Measurements from ENCODE around the gene TMEM50A. TPM values are rescaled to one million over a fixed set of nuclear protein-coding genes. Genes with fewer than 3 reads are reported as not detected.
A peak's percentile ranks its signal among the peaks of the same experiment; 100 is the strongest.
"Not testable (repeated sequence)": the region's sequence is repeated elsewhere in the genome, so short reads cannot be mapped to it uniquely, and the experiment has no call there.

TMEM50A gene
- 10 to 100 TPM; 22.2 to 43.1 (median 36.4) TPM for total RNA-seq
- long read RNA-seq, transcript TMEM50A-201 (7 exons, 2,683 nt), result major isoform, 18 of 19 reads
- long read RNA-seq, partial matches to known transcripts, result 0 of 19 reads
- long read RNA-seq, other reads (novel, unspliced or antisense), result 1 of 19 reads

GRCh38 chr1:25338188-25338981, at the start of gene TMEM50A:
Gene TMEM50A (plus strand): TSS chr1:25338334. CDS start chr1:25340487, 2,153 bp downstream.
- H3K27ac ChIP-seq, result peak within 1 kb of the TSS; percentile 91 to 97 (median 94)

DNA sequence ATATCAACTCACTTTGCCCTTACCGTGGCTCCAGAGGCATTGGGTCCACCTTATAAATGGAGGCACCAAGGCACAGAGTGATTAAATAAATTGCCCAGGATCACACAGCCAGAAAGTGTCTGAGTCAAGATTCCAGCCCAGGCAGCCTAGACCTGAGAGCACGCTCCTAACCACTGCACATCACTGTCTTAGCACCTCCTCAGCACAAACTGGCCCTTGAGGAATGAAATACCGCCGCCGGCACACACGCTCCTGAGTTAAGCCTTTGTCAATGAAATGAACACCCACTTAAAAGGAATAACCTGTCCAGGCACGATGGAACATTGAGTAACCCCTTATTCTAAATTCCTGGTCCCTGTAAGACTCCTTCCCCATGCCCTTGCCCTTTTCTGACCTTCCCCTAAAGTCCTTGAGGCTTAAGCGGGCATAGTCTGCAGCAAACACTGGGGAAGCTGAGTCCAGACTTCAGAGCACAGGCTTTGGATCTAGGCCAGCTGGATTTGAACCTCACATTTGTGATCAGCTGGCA, 49.5 kb upstream of the TMEM50A start:
- H3K9me3 ChIP-seq; DNase-seq; intact Hi-C loops (cut with DNase I); H3K27me3 ChIP-seq; H3K36me3 ChIP-seq; H3K4me3 ChIP-seq; H3K4me1 ChIP-seq; H3K27ac ChIP-seq; ATAC-seq: not testable (repeated sequence)
- WGBS (ENCODE audit: insufficient coverage, low coverage, low lambda C conversion rate, missing lambda C conversion rate), result 100% methylated on average over 1 of the region's 8 CpGs

More at GRCh38 chr1:25338188-25338981, at the start of gene TMEM50A:
- H3K27me3 ChIP-seq, result no peaks in the 10 kb centered on the region
- TF ChIP-seq CTCF (IDR thresholded peaks at IDR 0.05), result no peak
- TF ChIP-seq POLR2A (IDR thresholded peaks at IDR 0.05), result peak; percentile 64
- DNase-seq (peak; percentile 89 to 92 (median 90)), ATAC-seq (peak; percentile 89 to 94 (median 92))
- peaks cover 0 to 5% (median 0%) of the 10 kb centered on the region in 4 donors for H3K36me3 ChIP-seq
- 0% methylated on average over 18 of the region's 75 CpGs for WGBS (ENCODE audit: insufficient coverage, low coverage, low lambda C conversion rate, missing lambda C conversion rate)
- intact Hi-C loops (cut with DNase I), result no loop called here
- H3K9me3 ChIP-seq, result no peaks in the 10 kb centered on the region
- H3K4me1 ChIP-seq, result peaks cover 0 to 17% (median 5%) of the 10 kb centered on the region in 4 donors
- peak within 1 kb of the TSS; percentile 92 to 95 (median 93) for H3K4me3 ChIP-seq

DNA sequence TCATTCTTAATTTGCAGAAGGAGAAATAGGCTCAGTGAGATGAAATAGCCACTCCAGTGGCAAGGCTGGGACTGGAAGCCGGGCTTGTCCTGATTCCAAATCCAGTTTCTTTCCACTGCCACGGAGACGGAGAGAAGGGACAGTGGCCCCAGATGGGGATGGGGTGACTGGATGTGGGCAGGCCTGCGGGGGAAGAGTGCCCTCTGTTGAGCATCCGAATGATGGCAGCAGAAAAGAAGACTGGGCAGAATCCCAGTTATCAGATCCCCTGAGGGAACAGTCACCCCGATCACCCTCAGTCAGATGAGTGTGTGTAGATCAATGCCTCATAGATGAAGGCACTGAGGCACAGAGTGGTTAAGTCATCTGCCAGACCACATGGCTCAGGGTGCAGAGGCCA, 48.1 kb upstream of the TMEM50A start:
- H3K27ac ChIP-seq; H3K36me3 ChIP-seq; H3K4me1 ChIP-seq; H3K9me3 ChIP-seq; H3K27me3 ChIP-seq; H3K4me3 ChIP-seq; DNase-seq; intact Hi-C loops (cut with DNase I): not testable (repeated sequence)
- WGBS (ENCODE audit: insufficient coverage, low coverage, low lambda C conversion rate, missing lambda C conversion rate), result no CpG with 5 or more reads among the region's 6 CpGs
- peak in 1 of 4 donors; percentile 28 for TF ChIP-seq CTCF (IDR thresholded peaks at IDR 0.05)
- peak; percentile 87 to 90 (median 88) for ATAC-seq

DNA sequence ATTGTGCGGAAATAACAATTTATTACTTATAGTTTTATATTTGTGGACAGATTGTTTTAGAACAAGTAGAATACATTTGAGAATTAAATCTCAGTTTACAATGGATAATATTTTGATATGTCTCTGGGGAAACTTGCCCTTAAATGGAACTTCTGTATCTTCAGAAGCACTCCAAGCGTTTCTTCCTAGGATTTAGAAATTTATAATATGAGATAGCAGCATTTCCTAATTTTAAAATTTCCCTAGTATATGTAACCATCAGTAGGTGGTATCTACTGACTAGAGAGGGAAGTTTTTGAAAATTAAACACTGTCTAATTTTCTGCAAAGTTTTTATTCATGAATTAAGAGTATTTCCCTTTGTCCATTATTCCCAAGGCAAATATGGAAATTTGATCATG, 44.7 kb upstream of the TMEM50A start:
- intact Hi-C loops (cut with DNase I); H3K4me1 ChIP-seq; H3K27me3 ChIP-seq; H3K4me3 ChIP-seq; H3K9me3 ChIP-seq; H3K36me3 ChIP-seq; ATAC-seq; H3K27ac ChIP-seq; DNase-seq: not testable (repeated sequence)
- WGBS (ENCODE audit: insufficient coverage, low coverage, low lambda C conversion rate, missing lambda C conversion rate), result 82% methylated on average over 2 of the region's 2 CpGs

GRCh38 chr1:25294889-25295826, 43.0 kb upstream of the TMEM50A start:
- H3K27me3 ChIP-seq; DNase-seq; H3K4me3 ChIP-seq; intact Hi-C loops (cut with DNase I); H3K36me3 ChIP-seq; H3K4me1 ChIP-seq; H3K27ac ChIP-seq; H3K9me3 ChIP-seq: not testable (repeated sequence)
- WGBS (ENCODE audit: insufficient coverage, low coverage, low lambda C conversion rate, missing lambda C conversion rate), result 77% methylated on average over 3 of the region's 14 CpGs
- peak in 2 of 4 donors; percentile 36 to 41 for ATAC-seq

DNA sequence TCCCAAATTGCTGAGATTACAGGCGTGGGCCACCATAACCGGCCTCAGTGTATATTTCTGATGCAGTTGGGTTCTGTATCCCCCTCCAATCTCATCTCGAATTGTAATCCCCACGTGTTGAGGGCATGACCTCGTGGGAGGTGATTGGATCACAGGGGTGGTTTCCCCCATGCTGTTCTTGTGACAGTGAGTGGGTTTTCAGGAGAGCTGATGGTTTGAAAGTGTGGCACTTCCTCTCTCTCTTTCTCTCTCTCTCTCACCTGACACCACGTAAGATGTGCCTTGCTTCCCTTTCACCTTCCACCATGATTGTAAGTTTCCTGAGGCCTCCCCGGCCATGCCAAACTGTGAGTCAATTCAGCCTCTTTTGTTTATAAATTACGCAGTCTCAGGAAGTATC, 41.6 kb upstream of the TMEM50A start:
- H3K4me3 ChIP-seq; DNase-seq; H3K36me3 ChIP-seq; H3K9me3 ChIP-seq; H3K27me3 ChIP-seq; intact Hi-C loops (cut with DNase I); H3K27ac ChIP-seq; H3K4me1 ChIP-seq; ATAC-seq: not testable (repeated sequence)
- WGBS (ENCODE audit: insufficient coverage, low coverage, low lambda C conversion rate, missing lambda C conversion rate), result no CpG with 5 or more reads among the region's 8 CpGs

- H3K4me3 ChIP-seq; intact Hi-C loops (cut with DNase I); H3K27ac ChIP-seq; H3K4me1 ChIP-seq; DNase-seq; ATAC-seq; H3K27me3 ChIP-seq; H3K36me3 ChIP-seq; H3K9me3 ChIP-seq: not testable (repeated sequence)
- no CpG with 5 or more reads among the region's 9 CpGs for WGBS (ENCODE audit: insufficient coverage, low coverage, low lambda C conversion rate, missing lambda C conversion rate)
Measured at GRCh38 chr1:25300729-25301128, 37.4 kb upstream of the TMEM50A start.

GRCh38 chr1:25302330-25302729, 35.8 kb upstream of the TMEM50A start:
- H3K4me1 ChIP-seq; DNase-seq; H3K27me3 ChIP-seq; H3K36me3 ChIP-seq; H3K4me3 ChIP-seq; H3K9me3 ChIP-seq; intact Hi-C loops (cut with DNase I); ATAC-seq; H3K27ac ChIP-seq: not testable (repeated sequence)
- no CpG with 5 or more reads among the region's 3 CpGs for WGBS (ENCODE audit: insufficient coverage, low coverage, low lambda C conversion rate, missing lambda C conversion rate)

DNA sequence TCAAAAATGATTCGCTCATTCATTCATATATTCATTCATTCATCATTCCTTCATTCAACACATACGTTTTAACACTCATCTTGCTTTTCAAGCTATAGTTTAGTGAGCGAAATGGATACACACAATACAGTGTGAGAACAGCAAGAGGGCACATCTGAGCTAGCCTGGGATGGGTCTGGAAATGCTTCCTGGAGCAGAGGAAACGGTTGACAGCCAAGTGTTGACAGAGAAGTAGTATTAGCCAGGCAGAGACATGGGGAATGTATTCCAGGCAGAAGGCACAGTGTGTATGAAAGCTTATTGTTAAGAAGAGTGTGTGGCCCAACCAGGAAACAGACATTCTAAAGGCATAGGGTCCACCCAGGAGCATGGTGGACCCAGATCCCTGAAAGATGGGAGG, 33.2 kb upstream of the TMEM50A start:
- H3K4me3 ChIP-seq; intact Hi-C loops (cut with DNase I): not testable (repeated sequence)
- WGBS (ENCODE audit: insufficient coverage, low coverage, low lambda C conversion rate, missing lambda C conversion rate), result 72% methylated on average over 3 of the region's 4 CpGs

More for the DNA sequence above, 33.2 kb upstream of the TMEM50A start:
- not testable (repeated sequence) for DNase-seq, H3K27ac ChIP-seq, H3K36me3 ChIP-seq, H3K9me3 ChIP-seq, H3K4me1 ChIP-seq, H3K27me3 ChIP-seq
- peak; percentile 31 to 49 (median 42) for ATAC-seq

All from right lobe of liver (tissue), 6 donors.